Measurements from ENCODE around the gene ERICH6B.

Gene ERICH6B

DNA sequence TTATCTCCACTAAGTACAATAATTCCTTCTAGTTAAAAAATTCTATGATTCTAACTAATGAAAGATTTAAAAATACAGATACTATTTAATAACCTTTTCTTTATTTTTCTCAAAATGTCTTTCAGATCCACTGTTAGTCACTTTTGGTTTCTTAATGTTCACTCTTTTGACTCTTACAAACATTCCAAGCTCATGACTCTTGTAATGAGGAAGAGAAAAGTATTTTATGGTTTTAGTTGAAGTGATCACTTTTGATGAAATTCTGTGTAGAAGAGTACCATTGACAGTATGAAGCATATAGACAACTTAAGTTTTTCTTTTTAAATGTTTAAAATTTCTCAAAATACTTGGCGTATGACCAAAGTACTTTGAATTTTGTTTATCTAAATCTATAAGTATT is 123.0 kb downstream of the ERICH6B start:
- TF ChIP-seq ESRRG (CRISPR knock-in tag; IDR thresholded peaks at IDR 0.05): no peak
- TF ChIP-seq, protein P1, sequence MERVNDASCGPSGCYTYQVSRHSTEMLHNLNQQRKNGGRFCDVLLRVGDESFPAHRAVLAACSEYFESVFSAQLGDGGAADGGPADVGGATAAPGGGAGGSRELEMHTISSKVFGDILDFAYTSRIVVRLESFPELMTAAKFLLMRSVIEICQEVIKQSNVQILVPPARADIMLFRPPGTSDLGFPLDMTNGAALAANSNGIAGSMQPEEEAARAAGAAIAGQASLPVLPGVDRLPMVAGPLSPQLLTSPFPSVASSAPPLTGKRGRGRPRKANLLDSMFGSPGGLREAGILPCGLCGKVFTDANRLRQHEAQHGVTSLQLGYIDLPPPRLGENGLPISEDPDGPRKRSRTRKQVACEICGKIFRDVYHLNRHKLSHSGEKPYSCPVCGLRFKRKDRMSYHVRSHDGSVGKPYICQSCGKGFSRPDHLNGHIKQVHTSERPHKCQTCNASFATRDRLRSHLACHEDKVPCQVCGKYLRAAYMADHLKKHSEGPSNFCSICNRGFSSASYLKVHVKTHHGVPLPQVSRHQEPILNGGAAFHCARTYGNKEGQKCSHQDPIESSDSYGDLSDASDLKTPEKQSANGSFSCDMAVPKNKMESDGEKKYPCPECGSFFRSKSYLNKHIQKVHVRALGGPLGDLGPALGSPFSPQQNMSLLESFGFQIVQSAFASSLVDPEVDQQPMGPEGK (CRISPR knock-in tag; IDR thresholded peaks at IDR 0.05; ENCODE audit: borderline replicate concordance): no peak
- TF ChIP-seq, protein P2, sequence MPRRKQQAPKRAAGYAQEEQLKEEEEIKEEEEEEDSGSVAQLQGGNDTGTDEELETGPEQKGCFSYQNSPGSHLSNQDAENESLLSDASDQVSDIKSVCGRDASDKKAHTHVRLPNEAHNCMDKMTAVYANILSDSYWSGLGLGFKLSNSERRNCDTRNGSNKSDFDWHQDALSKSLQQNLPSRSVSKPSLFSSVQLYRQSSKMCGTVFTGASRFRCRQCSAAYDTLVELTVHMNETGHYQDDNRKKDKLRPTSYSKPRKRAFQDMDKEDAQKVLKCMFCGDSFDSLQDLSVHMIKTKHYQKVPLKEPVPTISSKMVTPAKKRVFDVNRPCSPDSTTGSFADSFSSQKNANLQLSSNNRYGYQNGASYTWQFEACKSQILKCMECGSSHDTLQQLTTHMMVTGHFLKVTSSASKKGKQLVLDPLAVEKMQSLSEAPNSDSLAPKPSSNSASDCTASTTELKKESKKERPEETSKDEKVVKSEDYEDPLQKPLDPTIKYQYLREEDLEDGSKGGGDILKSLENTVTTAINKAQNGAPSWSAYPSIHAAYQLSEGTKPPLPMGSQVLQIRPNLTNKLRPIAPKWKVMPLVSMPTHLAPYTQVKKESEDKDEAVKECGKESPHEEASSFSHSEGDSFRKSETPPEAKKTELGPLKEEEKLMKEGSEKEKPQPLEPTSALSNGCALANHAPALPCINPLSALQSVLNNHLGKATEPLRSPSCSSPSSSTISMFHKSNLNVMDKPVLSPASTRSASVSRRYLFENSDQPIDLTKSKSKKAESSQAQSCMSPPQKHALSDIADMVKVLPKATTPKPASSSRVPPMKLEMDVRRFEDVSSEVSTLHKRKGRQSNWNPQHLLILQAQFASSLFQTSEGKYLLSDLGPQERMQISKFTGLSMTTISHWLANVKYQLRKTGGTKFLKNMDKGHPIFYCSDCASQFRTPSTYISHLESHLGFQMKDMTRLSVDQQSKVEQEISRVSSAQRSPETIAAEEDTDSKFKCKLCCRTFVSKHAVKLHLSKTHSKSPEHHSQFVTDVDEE (CRISPR knock-in tag; IDR thresholded peaks at IDR 0.05): no peak
- TF ChIP-seq ISL1 (CRISPR knock-in tag; IDR thresholded peaks at IDR 0.05): 0 out of 2 replicates have a peak, but pooled peaks have one; percentile 10
- no peak for TF ChIP-seq CSDC2 (CRISPR knock-in tag; IDR thresholded peaks at IDR 0.05)
- TF ChIP-seq ZFP3 (CRISPR knock-in tag; IDR thresholded peaks at IDR 0.05): no peak
- TF ChIP-seq PPARA (CRISPR knock-in tag; IDR thresholded peaks at IDR 0.05; ENCODE audit: borderline replicate concordance): no peak
- no peak for TF ChIP-seq RARB (CRISPR knock-in tag; IDR thresholded peaks at IDR 0.05)
- ATAC-seq: peak; percentile 65; the same call in 2 of the 3 replicates

Data from SK-N-SH treated with all-trans-retinoic acid at 6 μM for 48 hours (cell line).